Neural progenitor cell (in vitro differentiated cells): ENCODE measurements around the gene EPHB6.

Experiments
- EZH2 ChIP-seq: fragments of 200-600 bp; sonication (generic); IDR thresholded peaks from 2 replicates; pipeline ENCODE4 v1.6.1; 2017; ENCODE audit warnings: antibody characterized with exemption, mild to moderate bottlenecking, moderate library complexity
- EZH2phosphoT487 ChIP-seq: fragments of 200-600 bp; sonication (generic); IDR thresholded peaks from 2 replicates; pipeline ENCODE4 v1.6.1; 2017; ENCODE audit warnings: antibody characterized with exemption
- TF ChIP-seq, protein P1 (sequence below): fragments of 200-600 bp; sonication (generic); IDR thresholded peaks from 2 replicates; pipeline ENCODE4 v1.5.1; 2017; ENCODE audit warnings: antibody characterized with exemption, mild to moderate bottlenecking

- TF ChIP-seq, protein P1, sequence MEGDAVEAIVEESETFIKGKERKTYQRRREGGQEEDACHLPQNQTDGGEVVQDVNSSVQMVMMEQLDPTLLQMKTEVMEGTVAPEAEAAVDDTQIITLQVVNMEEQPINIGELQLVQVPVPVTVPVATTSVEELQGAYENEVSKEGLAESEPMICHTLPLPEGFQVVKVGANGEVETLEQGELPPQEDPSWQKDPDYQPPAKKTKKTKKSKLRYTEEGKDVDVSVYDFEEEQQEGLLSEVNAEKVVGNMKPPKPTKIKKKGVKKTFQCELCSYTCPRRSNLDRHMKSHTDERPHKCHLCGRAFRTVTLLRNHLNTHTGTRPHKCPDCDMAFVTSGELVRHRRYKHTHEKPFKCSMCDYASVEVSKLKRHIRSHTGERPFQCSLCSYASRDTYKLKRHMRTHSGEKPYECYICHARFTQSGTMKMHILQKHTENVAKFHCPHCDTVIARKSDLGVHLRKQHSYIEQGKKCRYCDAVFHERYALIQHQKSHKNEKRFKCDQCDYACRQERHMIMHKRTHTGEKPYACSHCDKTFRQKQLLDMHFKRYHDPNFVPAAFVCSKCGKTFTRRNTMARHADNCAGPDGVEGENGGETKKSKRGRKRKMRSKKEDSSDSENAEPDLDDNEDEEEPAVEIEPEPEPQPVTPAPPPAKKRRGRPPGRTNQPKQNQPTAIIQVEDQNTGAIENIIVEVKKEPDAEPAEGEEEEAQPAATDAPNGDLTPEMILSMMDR = no peak
- TF ChIP-seq EZH2 (no peak), EZH2phosphoT487 (no peak)
Measured at GRCh38 chr7:142876236-142876960, 21.5 kb downstream of the EPHB6 start.
